HEK293 (cell line): Measurements from ENCODE around the gene TMEM179B.

Experiments used
- CTCF ChIA-PET: fragments of 350-600 bp; formaldehyde crosslinking; extraction: SDS; loops from one replicate; lab custom pipeline; 2021; ENCODE audit warnings: antibody characterized with exemption; lab: Yijun Ruan, JAX
- POLR2A ChIA-PET: fragments of 300-600 bp; formaldehyde crosslinking; extraction: SDS; loops from one replicate; lab custom pipeline; 2020; ENCODE audit warnings: antibody characterized with exemption, inconsistent platforms; lab: Yijun Ruan, JAX
- H3K27ac ChIP-seq: fragments of 200-500 bp; sonication (Bioruptor generic); 2 replicates; pipeline ENCODE4 v1.5.1; 2014; ENCODE audit warnings: low read depth, low read length, control low read depth, inconsistent platforms; ENCODE audit errors: extremely low read depth
- H3K36me3 ChIP-seq, 2 experiments: fragments of 200-500 bp in 1 of 2; sonication (Bioruptor generic) in 1 of 2; 1 replicate in 1 of 2; 2 replicates in 1 of 2; pipeline ENCODE4 v1.5.1; 2014 to 2017; ENCODE audit warnings: inconsistent platforms in 2 of 2, low read length in 2 of 2; ENCODE audit not compliant: control insufficient read depth in 2 of 2, insufficient read depth in 1 of 2
- H3K4me1 ChIP-seq: fragments of 200-500 bp; sonication (Bioruptor generic); 2 replicates; pipeline ENCODE4 v1.5.1; 2014; ENCODE audit warnings: mild to moderate bottlenecking, low read length, inconsistent platforms; ENCODE audit not compliant: control insufficient read depth, insufficient read depth
- H3K4me3 ChIP-seq: 2 replicates; pipeline ENCODE4 v1.5.1; 2011; ENCODE audit warnings: low read depth, mild to moderate bottlenecking, control low read depth, low read length, moderate library complexity
- H3K9me3 ChIP-seq: fragments of 200-500 bp; sonication (Bioruptor generic); 2 replicates; pipeline ENCODE4 v1.5.1; 2014; ENCODE audit warnings: low read depth, low read length, inconsistent platforms; ENCODE audit not compliant: control insufficient read depth, insufficient read depth
- EGR2 ChIP-seq: fragments of 450-650 bp; formaldehyde crosslinking; IDR thresholded peaks from 2 replicates; pipeline ENCODE4 v1.5.1; 2016; ENCODE audit warnings: low read depth, missing biosample characterization, missing genetic modification characterization
- GLIS1 ChIP-seq: fragments of 450-650 bp; formaldehyde crosslinking; IDR thresholded peaks from 2 replicates; pipeline ENCODE4 v1.5.1; 2016; ENCODE audit warnings: missing biosample characterization, missing genetic modification characterization
- KLF10 ChIP-seq: fragments of 450-650 bp; IDR thresholded peaks from 2 replicates; pipeline ENCODE4 v1.5.1; 2018; ENCODE audit warnings: missing biosample characterization, mild to moderate bottlenecking, missing genetic modification characterization
- OVOL3 ChIP-seq: fragments of 450-650 bp; formaldehyde crosslinking; IDR thresholded peaks from 2 replicates; pipeline ENCODE4 v1.5.1; 2016; ENCODE audit warnings: missing biosample characterization, missing genetic modification characterization
- ZBTB17 ChIP-seq: fragments of 450-650 bp; formaldehyde crosslinking; IDR thresholded peaks from 2 replicates; pipeline ENCODE4 v1.5.1; 2016; ENCODE audit warnings: missing biosample characterization, missing genetic modification characterization
- ZBTB20 ChIP-seq: fragments of 450-650 bp; formaldehyde crosslinking; IDR thresholded peaks from 2 replicates; pipeline ENCODE4 v1.5.1; 2016; ENCODE audit warnings: missing biosample characterization, missing genetic modification characterization
- ZBTB48 ChIP-seq: fragments of 450-650 bp; formaldehyde crosslinking; IDR thresholded peaks from 2 replicates; pipeline ENCODE4 v1.5.1; 2016; ENCODE audit warnings: missing biosample characterization, missing genetic modification characterization
- ZFHX2 ChIP-seq: fragments of 450-650 bp; formaldehyde crosslinking; conservative IDR thresholded peaks from 2 replicates; pipeline ENCODE4 v1.5.1; 2016; ENCODE audit warnings: missing biosample characterization, missing genetic modification characterization
- ZFP69B ChIP-seq: fragments of 450-650 bp; formaldehyde crosslinking; IDR thresholded peaks from 2 replicates; pipeline ENCODE4 v1.5.1; 2016; ENCODE audit warnings: missing biosample characterization, missing genetic modification characterization
- ZNF335 ChIP-seq: fragments of 450-650 bp; formaldehyde crosslinking; conservative IDR thresholded peaks from 2 replicates; pipeline ENCODE4 v1.5.1; 2016; ENCODE audit warnings: missing biosample characterization, missing genetic modification characterization
- ZNF354C ChIP-seq: fragments of 450-650 bp; formaldehyde crosslinking; IDR thresholded peaks from 2 replicates; pipeline ENCODE4 v1.5.1; 2016; ENCODE audit warnings: missing biosample characterization, missing genetic modification characterization, low read depth, borderline replicate concordance
- ZNF426 ChIP-seq: fragments of 450-650 bp; formaldehyde crosslinking; IDR thresholded peaks from 2 replicates; pipeline ENCODE4 v1.5.1; 2017; ENCODE audit warnings: missing biosample characterization, missing genetic modification characterization, mild to moderate bottlenecking, inconsistent platforms, moderate library complexity
- ZNF555 ChIP-seq: fragments of 450-650 bp; formaldehyde crosslinking; conservative IDR thresholded peaks from 2 replicates; pipeline ENCODE4 v1.5.1; 2017; ENCODE audit warnings: missing biosample characterization, mild to moderate bottlenecking, missing genetic modification characterization, inconsistent platforms
- ZNF561 ChIP-seq: fragments of 450-650 bp; IDR thresholded peaks from 2 replicates; pipeline ENCODE4 v1.5.1; 2018; ENCODE audit warnings: missing biosample characterization, missing genetic modification characterization, borderline replicate concordance
- ZNF660 ChIP-seq: fragments of 450-650 bp; IDR thresholded peaks from 2 replicates; pipeline ENCODE4 v1.5.1; 2018; ENCODE audit warnings: missing biosample characterization, mild to moderate bottlenecking, missing genetic modification characterization
- ZNF664 ChIP-seq: fragments of 450-650 bp; formaldehyde crosslinking; IDR thresholded peaks from 2 replicates; pipeline ENCODE4 v1.5.1; 2016; ENCODE audit warnings: missing biosample characterization, missing genetic modification characterization
- ZNF777 ChIP-seq: fragments of 450-650 bp; formaldehyde crosslinking; IDR thresholded peaks from 2 replicates; pipeline ENCODE4 v1.5.1; 2017; ENCODE audit warnings: missing biosample characterization, missing genetic modification characterization, borderline replicate concordance
- ZNF785 ChIP-seq: fragments of 450-650 bp; formaldehyde crosslinking; IDR thresholded peaks from 2 replicates; pipeline ENCODE4 v1.5.1; 2016; ENCODE audit warnings: missing biosample characterization, missing genetic modification characterization
- TF ChIP-seq, protein P1 (sequence below): fragments of 450-650 bp; formaldehyde crosslinking; IDR thresholded peaks from 2 replicates; pipeline ENCODE4 v1.5.1; 2016; ENCODE audit warnings: missing biosample characterization, missing genetic modification characterization, low read depth
- TF ChIP-seq, protein P2 (sequence below): fragments of 450-650 bp; formaldehyde crosslinking; IDR thresholded peaks from 2 replicates; pipeline ENCODE4; 2016; ENCODE audit warnings: missing biosample characterization, missing genetic modification characterization
- TF ChIP-seq, protein P3 (sequence below): fragments of 450-650 bp; formaldehyde crosslinking; IDR thresholded peaks from 2 replicates; pipeline ENCODE4 v1.5.1; 2016; ENCODE audit warnings: missing biosample characterization, missing genetic modification characterization
- TF ChIP-seq, protein P4 (sequence below): fragments of 450-650 bp; formaldehyde crosslinking; conservative IDR thresholded peaks from 2 replicates; pipeline ENCODE4 v1.5.1; 2016; ENCODE audit warnings: low read depth, missing biosample characterization, missing genetic modification characterization
- TF ChIP-seq, protein P5 (sequence below): fragments of 450-650 bp; formaldehyde crosslinking; IDR thresholded peaks from 2 replicates; pipeline ENCODE4 v1.5.1; 2017; ENCODE audit warnings: missing biosample characterization, missing genetic modification characterization

The TMEM179B gene

DNA sequence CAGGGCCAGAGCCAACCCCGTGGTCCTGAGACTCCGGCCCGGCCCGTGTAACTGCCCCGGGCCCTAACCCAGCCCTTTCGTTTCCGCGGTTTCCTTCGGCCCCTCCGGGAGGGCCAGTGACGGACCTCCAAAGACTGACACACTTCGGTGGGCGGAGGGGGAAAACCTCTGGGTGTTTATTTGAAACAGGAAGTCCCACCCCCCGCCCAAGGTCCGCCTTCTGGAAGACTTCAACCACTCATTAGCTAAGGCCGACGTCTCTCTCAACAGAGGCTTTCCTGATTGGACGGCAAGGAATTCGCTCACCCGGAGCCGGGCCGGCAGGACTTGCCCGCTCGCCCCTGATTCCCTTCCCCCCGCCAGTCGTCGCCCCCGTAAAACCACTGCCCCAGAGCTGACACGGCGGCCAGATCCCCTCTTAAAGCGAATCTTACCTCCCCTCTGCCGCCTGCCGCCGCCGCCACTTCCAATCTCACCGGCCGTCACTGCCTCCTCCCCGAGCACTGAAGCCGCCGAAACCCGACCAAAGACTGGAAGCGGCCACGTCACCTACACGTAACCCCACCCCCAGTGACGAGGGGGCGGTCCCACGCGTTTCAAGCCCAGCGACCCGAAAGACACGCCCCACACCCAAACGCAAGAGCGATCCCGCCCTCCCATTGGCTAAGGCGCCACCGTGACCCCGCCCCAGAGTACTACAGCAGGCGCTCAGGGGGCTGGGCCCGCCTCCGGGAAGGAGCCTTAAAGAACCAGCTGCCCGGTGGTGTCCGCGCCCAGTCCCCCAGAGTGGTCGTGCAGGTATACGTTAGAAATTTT is 44.5 kb downstream of the TMEM179B start, which contains the start of gene STX5 (continued):
- TF ChIP-seq, protein P1, sequence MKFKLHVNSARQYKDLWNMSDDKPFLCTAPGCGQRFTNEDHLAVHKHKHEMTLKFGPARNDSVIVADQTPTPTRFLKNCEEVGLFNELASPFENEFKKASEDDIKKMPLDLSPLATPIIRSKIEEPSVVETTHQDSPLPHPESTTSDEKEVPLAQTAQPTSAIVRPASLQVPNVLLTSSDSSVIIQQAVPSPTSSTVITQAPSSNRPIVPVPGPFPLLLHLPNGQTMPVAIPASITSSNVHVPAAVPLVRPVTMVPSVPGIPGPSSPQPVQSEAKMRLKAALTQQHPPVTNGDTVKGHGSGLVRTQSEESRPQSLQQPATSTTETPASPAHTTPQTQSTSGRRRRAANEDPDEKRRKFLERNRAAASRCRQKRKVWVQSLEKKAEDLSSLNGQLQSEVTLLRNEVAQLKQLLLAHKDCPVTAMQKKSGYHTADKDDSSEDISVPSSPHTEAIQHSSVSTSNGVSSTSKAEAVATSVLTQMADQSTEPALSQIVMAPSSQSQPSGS (tag by site-specific recombination), result peak; percentile 64
- TF ChIP-seq ZNF777 (tag by site-specific recombination) (no peak), ZNF335 (peak; percentile 85), EGR2 (tag by site-specific recombination) (peak; percentile 74), GLIS1 (tag by site-specific recombination) (no peak), ZNF561 (tag by site-specific recombination) (0 out of 2 replicates have a peak, but pooled peaks have one; percentile 80), ZBTB48 (tag by site-specific recombination) (peak; percentile 89; the same call in 1 of the 2 replicates)
- TF ChIP-seq, protein P2, sequence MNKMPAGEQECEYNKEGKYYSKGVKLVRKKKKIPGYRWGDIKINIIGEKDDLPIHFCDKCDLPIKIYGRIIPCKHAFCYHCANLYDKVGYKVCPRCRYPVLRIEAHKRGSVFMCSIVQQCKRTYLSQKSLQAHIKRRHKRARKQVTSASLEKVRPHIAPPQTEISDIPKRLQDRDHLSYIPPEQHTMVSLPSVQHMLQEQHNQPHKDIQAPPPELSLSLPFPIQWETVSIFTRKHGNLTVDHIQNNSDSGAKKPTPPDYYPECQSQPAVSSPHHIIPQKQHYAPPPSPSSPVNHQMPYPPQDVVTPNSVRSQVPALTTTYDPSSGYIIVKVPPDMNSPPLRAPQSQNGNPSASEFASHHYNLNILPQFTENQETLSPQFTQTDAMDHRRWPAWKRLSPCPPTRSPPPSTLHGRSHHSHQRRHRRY, result no peak
- TF ChIP-seq, protein P3, sequence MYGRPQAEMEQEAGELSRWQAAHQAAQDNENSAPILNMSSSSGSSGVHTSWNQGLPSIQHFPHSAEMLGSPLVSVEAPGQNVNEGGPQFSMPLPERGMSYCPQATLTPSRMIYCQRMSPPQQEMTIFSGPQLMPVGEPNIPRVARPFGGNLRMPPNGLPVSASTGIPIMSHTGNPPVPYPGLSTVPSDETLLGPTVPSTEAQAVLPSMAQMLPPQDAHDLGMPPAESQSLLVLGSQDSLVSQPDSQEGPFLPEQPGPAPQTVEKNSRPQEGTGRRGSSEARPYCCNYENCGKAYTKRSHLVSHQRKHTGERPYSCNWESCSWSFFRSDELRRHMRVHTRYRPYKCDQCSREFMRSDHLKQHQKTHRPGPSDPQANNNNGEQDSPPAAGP (tag by site-specific recombination), result 0 out of 2 replicates have a peak, but pooled peaks have one; percentile 32
- TF ChIP-seq, all 188 proteins: peak for 33

DNA sequence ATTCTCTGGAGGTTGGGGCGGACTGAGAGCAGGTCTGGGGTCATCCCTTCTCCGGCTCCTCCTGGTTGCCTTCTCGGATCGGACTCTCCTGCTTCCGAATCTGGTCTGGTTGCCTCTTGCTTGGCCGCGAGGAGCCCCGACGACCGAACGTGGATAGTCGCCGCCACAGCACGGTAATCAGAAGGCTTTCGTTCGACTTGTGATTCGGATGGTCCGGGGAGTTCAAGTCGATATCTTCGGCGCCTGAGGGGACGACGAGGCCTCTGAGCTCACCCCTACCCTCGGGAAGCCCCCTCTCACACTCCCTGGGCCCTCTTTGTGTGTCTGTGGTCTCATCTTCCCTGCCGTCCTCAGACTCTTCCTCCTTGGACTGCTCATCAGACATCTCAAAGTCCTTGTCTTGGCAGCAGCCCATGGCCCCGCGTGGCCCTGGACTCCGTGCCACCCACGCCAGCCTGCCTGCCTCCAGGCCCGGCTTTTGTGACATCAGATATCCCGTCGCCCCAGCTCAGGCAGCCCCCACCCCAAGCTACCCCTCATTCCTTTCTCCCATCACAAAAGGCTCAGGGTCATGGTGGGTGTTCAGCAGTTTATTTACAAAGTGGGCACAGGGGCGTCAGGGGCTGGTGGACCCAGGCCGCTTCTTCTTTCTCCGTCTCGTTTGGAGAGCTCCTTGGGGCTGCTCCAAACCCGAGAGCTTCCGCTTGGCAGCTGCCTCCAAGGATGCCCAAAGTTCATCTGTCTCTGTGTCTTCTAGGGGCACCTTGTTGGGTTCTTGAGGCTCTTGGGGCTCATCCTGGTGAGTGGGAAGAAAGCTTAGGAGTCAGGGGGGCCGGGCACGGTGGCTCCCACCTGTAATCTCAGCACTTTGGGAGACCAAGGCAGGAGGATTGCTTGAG is 45.4 kb downstream of the TMEM179B start, which contains the start of gene TEX54:
TEX54 (minus strand) TSS at position 506 of the 899 bp plus-strand sequence.
- Histone ChIP-seq H3K36me3 (peaks cover 0 to 58% of the 10 kb centered on the region in 2 experiments; a peak in 2 of 3 replicates), H3K4me3 (peak within 1 kb of the TSS; percentile 87), H3K4me1 (peaks cover 2% of the 10 kb centered on the region; the same call in 1 of the 2 replicates), H3K27ac (peak within 1 kb of the TSS; percentile 88), H3K9me3 (no peaks in the 10 kb centered on the region)
- ChIA-PET POLR2A (interaction anchor here (0.5 to 5.1 kb wide), 36 partner anchors 8 to 265 kb away, joined by 3 to 93 read pairs (median 6); partner anchors contain the start of genes BSCL2, EEF1G, GNG3 and HNRNPUL2), CTCF (interaction anchor here (0.5 to 1.5 kb wide), 5 partner anchors 17 to 109 kb away, joined by 3 to 13 read pairs (median 4); partner anchors contain the start of gene TMEM179B)
- TF ChIP-seq, protein P4, sequence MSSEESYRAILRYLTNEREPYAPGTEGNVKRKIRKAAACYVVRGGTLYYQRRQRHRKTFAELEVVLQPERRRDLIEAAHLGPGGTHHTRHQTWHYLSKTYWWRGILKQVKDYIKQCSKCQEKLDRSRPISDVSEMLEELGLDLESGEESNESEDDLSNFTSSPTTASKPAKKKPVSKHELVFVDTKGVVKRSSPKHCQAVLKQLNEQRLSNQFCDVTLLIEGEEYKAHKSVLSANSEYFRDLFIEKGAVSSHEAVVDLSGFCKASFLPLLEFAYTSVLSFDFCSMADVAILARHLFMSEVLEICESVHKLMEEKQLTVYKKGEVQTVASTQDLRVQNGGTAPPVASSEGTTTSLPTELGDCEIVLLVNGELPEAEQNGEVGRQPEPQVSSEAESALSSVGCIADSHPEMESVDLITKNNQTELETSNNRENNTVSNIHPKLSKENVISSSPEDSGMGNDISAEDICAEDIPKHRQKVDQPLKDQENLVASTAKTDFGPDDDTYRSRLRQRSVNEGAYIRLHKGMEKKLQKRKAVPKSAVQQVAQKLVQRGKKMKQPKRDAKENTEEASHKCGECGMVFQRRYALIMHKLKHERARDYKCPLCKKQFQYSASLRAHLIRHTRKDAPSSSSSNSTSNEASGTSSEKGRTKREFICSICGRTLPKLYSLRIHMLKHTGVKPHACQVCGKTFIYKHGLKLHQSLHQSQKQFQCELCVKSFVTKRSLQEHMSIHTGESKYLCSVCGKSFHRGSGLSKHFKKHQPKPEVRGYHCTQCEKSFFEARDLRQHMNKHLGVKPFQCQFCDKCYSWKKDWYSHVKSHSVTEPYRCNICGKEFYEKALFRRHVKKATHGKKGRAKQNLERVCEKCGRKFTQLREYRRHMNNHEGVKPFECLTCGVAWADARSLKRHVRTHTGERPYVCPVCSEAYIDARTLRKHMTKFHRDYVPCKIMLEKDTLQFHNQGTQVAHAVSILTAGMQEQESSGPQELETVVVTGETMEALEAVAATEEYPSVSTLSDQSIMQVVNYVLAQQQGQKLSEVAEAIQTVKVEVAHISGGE (tag by site-specific recombination), result no peak
- TF ChIP-seq ZNF660 (tag by site-specific recombination), result 0 out of 2 replicates have a peak, but pooled peaks have one; percentile 16
- TF ChIP-seq, protein P5, sequence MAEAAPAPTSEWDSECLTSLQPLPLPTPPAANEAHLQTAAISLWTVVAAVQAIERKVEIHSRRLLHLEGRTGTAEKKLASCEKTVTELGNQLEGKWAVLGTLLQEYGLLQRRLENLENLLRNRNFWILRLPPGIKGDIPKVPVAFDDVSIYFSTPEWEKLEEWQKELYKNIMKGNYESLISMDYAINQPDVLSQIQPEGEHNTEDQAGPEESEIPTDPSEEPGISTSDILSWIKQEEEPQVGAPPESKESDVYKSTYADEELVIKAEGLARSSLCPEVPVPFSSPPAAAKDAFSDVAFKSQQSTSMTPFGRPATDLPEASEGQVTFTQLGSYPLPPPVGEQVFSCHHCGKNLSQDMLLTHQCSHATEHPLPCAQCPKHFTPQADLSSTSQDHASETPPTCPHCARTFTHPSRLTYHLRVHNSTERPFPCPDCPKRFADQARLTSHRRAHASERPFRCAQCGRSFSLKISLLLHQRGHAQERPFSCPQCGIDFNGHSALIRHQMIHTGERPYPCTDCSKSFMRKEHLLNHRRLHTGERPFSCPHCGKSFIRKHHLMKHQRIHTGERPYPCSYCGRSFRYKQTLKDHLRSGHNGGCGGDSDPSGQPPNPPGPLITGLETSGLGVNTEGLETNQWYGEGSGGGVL (tag by site-specific recombination), result no peak
- TF ChIP-seq ZNF426, result no peak
- no peak for TF ChIP-seq ZNF785 (tag by site-specific recombination)
- TF ChIP-seq ZFHX2 (tag by site-specific recombination), result peak; percentile 79
- peak; percentile 38; the same call in 1 of the 2 replicates for TF ChIP-seq ZBTB20 (tag by site-specific recombination)
- TF ChIP-seq OVOL3 (tag by site-specific recombination), result no peak
- no peak for TF ChIP-seq ZNF354C
- peak; percentile 97 for TF ChIP-seq ZBTB17 (tag by site-specific recombination)
- peak; percentile 34; the same call in 1 of the 2 replicates for TF ChIP-seq ZFP69B (tag by site-specific recombination)
- TF ChIP-seq ZNF664, result no peak
- no peak for TF ChIP-seq KLF10 (tag by site-specific recombination)
- 0 out of 2 replicates have a peak, but pooled peaks have one; percentile 21 for TF ChIP-seq ZNF777 (tag by site-specific recombination)
- no peak for TF ChIP-seq ZNF555
